RKO (cell line): ENCODE results near the gene MSH3.
"Not testable (repeated sequence)": the region's sequence is repeated elsewhere in the genome, so short reads cannot be mapped to it uniquely, and the experiment has no call there.

ENCODE experiments used
- DNase-seq: peaks from one replicate; pipeline ENCODE4 v3.0.0-alpha.2; 2016; ENCODE audit warnings: low spot score

MSH3 gene

GRCh38 chr5:80656425-80656824 is 2.0 kb downstream of the MSH3 start:
- peak; percentile 50 for DNase-seq

GRCh38 chr5:80659106-80659505 is 4.7 kb downstream of the MSH3 start:
- no peak for DNase-seq

GRCh38 chr5:80660661-80661060 is 6.2 kb downstream of the MSH3 start:
- not testable (repeated sequence) for DNase-seq

DNA sequence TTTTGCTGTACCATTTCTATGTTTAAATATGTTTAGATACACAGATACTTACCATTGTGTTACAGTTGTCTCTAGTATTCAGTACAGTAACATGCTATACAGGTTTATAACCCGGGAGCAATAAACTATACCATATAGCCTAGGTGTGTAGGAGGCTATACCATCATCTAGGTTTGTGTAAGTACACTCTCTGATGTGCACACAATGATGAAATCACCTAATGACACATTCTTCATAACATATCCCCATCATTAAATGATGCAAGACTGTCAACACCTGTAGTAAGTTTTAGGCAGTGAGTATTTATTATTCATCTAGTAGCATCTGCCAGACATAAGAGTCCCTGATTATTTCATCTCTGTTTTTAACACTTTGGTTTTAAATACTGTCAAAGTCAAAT is 7.7 kb downstream of the MSH3 start:
- peak; percentile 63 for DNase-seq

- DNase-seq: no peak
Measured at GRCh38 chr5:80665057-80665456, 10.6 kb downstream of the MSH3 start.

DNA sequence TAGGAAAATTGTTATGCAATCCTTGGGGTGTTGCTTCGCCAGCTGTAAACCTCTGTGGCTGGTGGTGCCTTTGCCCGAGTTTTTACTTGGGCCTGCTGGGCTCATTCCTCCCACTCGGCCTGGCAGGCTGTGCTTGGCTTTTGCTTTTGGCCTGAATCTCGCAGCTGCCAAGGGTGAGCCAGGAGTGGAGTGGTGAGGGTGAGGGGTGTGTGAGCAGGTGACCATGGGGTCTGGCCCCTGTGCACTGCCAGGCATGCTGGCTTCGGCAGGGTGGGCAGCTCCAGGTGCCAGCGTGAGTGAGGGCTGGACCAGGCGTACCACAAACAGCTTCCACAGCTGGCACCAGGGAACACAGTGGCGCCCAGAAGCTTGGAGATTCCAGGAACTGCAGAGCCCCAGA is 12.9 kb downstream of the MSH3 start:
- no peak for DNase-seq

DNA sequence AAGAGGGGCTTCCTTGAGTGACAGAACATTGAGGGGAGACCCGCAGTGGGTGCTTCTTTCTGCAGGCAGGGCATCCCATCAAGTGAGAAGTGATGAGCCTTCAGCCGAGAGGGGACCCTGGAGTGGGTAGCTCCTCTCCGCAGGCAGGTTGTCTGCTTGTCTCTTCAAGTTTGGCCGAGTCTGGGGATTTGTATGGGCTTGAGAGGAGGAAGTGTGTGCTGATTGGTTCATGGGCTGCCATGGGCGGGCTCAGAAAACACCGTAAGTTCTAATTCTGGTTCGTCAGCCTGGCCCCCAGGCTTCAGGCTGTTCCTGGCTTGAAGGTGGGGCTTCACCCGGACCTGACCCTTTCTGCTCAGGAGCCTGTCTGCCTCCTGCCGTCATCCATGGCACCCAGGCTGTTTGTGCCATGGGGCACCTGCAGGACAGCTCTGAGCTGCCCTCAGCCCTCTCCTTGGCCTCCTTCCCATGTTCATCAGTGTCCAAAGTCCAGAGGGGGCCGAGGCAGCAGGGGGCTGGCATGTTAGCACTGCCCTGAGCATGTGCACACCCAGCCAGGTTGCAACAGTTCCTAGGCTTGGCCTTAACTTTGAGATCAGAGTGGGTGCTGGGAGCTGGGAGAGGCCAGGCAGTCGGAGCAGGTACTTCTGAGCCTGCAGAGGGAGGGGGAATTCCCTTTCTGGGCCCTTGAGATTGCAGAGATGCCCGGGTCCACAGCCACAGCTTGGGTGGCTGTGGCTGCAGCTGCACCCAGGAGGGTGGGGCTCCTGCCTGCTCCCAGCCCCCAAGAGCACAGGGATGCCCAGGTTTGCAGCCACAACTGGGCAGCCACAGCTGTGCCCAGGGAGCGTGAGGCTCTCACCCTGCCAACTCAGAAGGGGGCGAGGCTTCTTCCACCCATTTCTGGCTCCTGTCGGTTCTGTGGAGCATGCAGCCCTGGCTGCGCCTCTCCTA is 13.8 kb downstream of the MSH3 start:
- no peak for DNase-seq

- DNase-seq: peak; percentile 80
Measured at GRCh38 chr5:80672140-80672736, 17.8 kb downstream of the MSH3 start.

- DNase-seq: no peak
Measured at GRCh38 chr5:80676706-80677105, 22.3 kb downstream of the MSH3 start.

DNA sequence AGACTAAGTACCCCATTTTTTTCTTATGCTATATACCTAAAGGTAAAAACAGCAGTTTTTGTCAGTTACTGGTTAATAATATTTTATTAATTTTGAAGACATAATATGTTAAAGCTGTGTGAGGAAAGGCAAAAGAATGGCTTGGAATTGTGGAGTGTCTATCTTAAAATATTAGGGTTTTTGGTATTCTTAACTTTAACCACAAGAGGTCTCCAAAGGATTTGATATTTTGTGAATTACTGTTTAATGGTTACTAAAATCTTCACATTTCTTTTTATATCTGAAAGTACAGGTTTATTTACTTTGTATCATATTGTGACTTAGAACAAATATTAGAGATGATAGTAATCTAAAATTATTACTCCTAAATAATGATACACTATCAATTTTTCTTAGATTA is 32.3 kb downstream of the MSH3 start:
- peak; percentile 63 for DNase-seq

DNA sequence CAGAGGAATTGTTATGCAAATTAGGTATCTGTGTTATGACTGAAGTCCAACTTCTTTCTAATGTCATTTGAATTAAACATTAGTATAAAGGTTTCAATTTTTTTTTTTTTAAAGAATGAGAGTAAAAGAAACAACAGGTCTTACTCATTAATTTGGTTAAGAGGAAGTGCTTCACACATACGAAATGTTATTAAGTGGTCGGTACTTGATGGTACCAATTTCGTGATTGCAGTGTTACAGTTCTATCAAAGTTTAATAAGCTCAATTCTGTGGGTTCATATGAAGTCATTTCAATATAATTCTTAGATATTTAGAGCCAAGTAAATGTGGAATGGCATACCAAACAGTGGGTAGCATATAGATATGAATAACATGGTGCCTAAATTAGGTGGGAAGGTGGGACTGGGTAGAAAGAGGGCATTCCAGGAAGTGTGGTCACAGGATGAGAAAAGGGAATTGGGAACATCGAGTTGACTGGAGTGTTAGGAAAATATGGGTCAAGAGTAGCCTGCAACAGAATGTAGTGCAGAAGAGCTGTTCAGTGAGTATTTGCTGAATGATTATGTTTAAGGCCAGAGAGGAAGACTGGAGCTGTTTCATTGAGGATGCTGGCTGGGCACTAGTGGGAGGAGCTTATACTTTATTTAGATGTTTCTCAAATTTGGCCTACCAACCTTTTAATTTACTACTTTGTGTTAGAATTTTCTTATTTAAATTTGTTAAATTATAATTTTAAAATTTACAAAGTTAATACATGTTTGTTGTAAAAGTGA is 34.4 kb downstream of the MSH3 start:
- no peak for DNase-seq

- no peak for DNase-seq
Measured at GRCh38 chr5:80689627-80690026, 35.2 kb downstream of the MSH3 start.

- DNase-seq: no peak
Measured at GRCh38 chr5:80695666-80696065, 41.2 kb downstream of the MSH3 start.

DNA sequence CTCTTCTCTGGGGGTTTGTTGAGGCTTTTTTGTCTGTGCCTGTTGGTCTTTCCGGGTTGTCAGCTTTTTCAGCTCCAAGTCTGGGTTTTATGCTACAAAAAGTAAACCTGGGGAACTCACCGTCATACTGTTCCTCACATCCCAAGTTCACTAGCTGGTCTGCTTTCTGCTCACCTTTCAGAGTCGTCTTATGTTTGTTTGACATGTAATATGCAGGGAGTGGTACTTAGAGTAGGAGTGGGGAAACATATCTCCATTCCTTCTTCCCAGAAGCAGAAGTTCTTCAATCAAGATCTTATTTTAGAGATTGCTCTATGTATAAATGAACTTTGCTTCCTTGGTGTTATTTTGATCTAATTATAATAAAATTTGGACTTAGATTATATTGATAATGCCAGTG is 42.0 kb downstream of the MSH3 start:
- DNase-seq: no peak

DNA sequence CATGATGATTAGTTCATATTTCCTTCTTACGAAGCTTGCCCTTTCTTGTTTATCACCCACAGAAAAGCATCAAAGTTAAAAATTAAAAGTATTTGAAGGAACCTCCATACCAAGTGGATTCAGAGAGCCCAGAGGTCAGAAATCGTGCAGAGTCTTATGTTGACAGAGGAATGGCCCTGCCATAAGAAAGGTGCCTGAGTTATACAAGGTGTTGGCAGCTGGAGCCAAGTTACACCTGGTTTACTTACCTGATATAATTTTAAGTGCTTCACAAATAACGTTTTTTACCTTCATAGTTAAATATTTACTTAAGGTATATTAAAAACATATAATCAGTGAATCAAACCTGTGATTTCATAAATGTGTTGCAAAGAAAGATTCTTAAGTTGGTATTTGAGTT is 42.6 kb downstream of the MSH3 start:
- DNase-seq: no peak

DNA sequence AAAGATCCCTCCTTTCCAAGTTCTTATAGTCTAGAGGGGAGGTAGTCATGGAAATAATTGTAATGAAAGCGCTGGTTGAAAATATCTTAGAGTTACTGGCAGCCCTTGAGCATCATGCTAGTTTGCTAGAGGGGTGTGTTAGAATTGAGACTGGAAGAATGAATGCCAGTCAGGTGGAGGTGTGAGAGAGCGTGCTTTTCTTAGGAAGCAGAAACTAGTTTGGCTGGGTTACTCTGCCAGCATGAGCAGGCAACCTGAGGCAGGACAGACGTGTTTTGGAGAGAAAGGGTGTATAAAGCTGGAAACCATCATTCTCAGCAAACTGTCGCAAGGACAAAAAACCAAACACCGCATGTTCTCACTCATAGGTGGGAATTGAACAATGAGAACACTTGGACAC is 43.9 kb downstream of the MSH3 start:
- no peak for DNase-seq

GRCh38 chr5:80701597-80701996 is 47.1 kb downstream of the MSH3 start:
- no peak for DNase-seq

- no peak for DNase-seq
Measured at GRCh38 chr5:80703291-80703690, 48.8 kb downstream of the MSH3 start.

GRCh38 chr5:80703747-80704146 is 49.3 kb downstream of the MSH3 start:
- no peak for DNase-seq

DNA sequence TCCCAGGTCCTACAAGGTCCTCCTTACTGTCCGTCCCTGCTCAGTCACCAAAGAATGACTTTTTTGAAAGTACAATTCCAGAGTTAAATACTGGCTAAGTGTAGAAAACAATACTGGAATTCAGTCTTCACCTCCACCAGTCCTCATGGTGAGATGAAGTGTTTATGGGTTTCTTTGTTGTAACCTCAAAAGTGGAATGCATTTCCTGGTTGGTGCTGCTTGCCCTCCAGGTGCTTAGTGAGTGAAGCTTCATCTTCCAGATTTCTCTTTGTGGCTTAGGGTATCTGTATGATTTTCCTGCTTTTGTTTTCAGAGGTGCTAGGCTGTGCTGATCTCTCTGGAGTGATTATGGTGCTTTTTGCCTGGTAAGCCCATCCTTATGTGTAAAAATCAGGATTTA is 49.8 kb downstream of the MSH3 start:
- DNase-seq: no peak

DNA sequence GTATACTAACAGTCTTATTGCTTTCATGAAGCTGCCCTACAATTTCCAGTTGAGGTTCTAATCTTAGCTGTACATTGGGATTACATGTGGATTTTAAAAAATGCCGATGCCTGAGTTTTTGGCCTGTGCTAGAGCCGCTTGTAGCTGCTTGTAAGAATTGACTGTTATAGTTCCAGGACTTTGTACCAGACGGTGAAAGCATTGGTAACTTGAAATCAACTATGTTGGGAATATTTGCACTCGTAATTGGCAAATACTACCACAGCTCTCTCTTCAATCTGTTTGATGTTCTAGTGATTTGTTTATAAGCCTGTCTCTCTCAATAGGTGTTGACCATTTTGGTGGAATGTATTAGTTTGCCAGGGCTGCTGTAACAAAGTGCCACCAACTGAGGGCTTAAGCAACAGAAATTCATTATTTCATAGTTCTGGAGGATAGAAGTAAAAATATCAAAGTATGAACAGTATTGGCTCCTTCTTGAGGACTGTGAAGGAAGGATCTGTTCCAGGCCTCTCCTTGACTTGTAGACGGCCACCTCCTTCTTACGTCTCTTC is 50.8 kb downstream of the MSH3 start:
- no peak for DNase-seq

DNA sequence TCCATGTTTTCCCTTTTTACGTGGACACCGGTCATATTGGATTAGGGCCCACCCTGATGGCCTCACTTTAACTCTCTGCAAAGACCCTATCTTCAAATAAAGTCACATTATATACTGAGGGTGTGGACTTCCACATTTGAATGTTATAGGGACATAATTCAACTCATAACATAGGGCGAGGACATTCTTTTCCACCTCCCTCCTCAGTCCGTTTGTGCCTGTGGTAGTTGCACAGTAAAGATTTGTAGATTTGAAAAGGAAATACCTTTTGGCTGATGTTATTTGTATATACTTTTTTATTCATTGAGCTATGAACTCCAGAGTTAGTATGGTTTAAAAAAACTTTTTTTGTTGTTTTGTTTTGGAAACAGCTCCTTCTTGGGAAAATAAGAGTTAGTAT is 51.3 kb downstream of the MSH3 start:
- DNase-seq: no peak
